HUES64 (cell line): ENCODE results near the gene CNTNAP5.

ENCODE experiments used
- H3K27ac ChIP-seq: 2 replicates; pipeline ENCODE4 v1.7.0; 2013; ENCODE audit warnings: low read depth, low read length, inconsistent platforms
- H3K27me3 ChIP-seq: 2 replicates; pipeline ENCODE4 v1.6.1; 2013; ENCODE audit warnings: mild to moderate bottlenecking, low read length; ENCODE audit not compliant: insufficient read depth
- H3K36me3 ChIP-seq: 2 replicates; pipeline ENCODE4 v1.6.1; 2013; ENCODE audit warnings: mild to moderate bottlenecking, low read length; ENCODE audit not compliant: insufficient read depth
- H3K4me1 ChIP-seq: 2 replicates; pipeline ENCODE4 v1.6.1; 2013; ENCODE audit warnings: mild to moderate bottlenecking, low read length, moderate library complexity; ENCODE audit not compliant: insufficient read depth
- H3K4me3 ChIP-seq: 2 replicates; pipeline ENCODE4 v1.5.1; 2013; ENCODE audit warnings: mild to moderate bottlenecking, low read length, moderate library complexity
- H3K9ac ChIP-seq: 2 replicates; pipeline ENCODE4 v1.6.1; 2013; ENCODE audit warnings: mild to moderate bottlenecking, low read depth, low read length
- H3K9me3 ChIP-seq: 2 replicates; pipeline ENCODE4 v1.6.1; 2013; ENCODE audit warnings: low read depth, low read length; ENCODE audit not compliant: insufficient read depth
- WGBS: fragments of 150-250, 120-280 bp; methylation state at CpG from one replicate; pipeline ENCODE4 v1.1.7; 2013; ENCODE audit warnings: missing lambda C conversion rate; 5-methylcytosine and 5-hydroxymethylcytosine counted together

The CNTNAP5 gene

GRCh38 chr2:124658373-124658772 lies 633.3 kb downstream of the CNTNAP5 start:
- H3K9me3 ChIP-seq, result no peaks in the 10 kb centered on the region
- no peak overlapping the region for H3K4me3 ChIP-seq
- peaks cover 3% of the 10 kb centered on the region; the same call in 1 of the 2 replicates for H3K4me1 ChIP-seq
- no CpG with 5 or more reads among the region's 3 CpGs for WGBS
- H3K36me3 ChIP-seq, result no peaks in the 10 kb centered on the region
- no peak overlapping the region for H3K9ac ChIP-seq
- H3K27ac ChIP-seq, result no peak overlapping the region
- H3K27me3 ChIP-seq, result no peaks in the 10 kb centered on the region

GRCh38 chr2:124661558-124661957 lies 636.5 kb downstream of the CNTNAP5 start:
- no peak overlapping the region for H3K27ac ChIP-seq
- H3K4me1 ChIP-seq, result peaks cover 10% of the 10 kb centered on the region; the same call in 1 of the 2 replicates
- no peaks in the 10 kb centered on the region for H3K27me3 ChIP-seq
- H3K9me3 ChIP-seq, result no peaks in the 10 kb centered on the region
- no peak overlapping the region for H3K9ac ChIP-seq
- H3K36me3 ChIP-seq, result no peaks in the 10 kb centered on the region
- H3K4me3 ChIP-seq, result no peak overlapping the region

- 93% methylated on average over 8 of the region's 9 CpGs for WGBS
- Histone ChIP-seq H3K27me3 (no peaks in the 10 kb centered on the region), H3K36me3 (no peaks in the 10 kb centered on the region), H3K27ac (no peak overlapping the region), H3K9me3 (no peaks in the 10 kb centered on the region), H3K4me1 (peaks cover 15% of the 10 kb centered on the region; the same call in 1 of the 2 replicates), H3K4me3 (no peak overlapping the region), H3K9ac (no peak overlapping the region)
These were observed 638.0 kb downstream of the CNTNAP5 start for GRCh38 chr2:124662946-124663644.

GRCh38 chr2:124663645-124663997 lies 638.5 kb downstream of the CNTNAP5 start:
- no peaks in the 10 kb centered on the region for H3K27me3 ChIP-seq
- H3K4me1 ChIP-seq, result peaks cover 18% of the 10 kb centered on the region; the same call in 1 of the 2 replicates
- H3K9me3 ChIP-seq, result no peaks in the 10 kb centered on the region
- no peak overlapping the region for H3K9ac ChIP-seq
- H3K4me3 ChIP-seq, result no peak overlapping the region
- H3K27ac ChIP-seq, result no peak overlapping the region; the same call in 1 of the 2 replicates
- no peaks in the 10 kb centered on the region for H3K36me3 ChIP-seq

GRCh38 chr2:124664363-124664762 lies 639.3 kb downstream of the CNTNAP5 start:
- H3K27ac ChIP-seq, result no peak overlapping the region
- no peaks in the 10 kb centered on the region for H3K36me3 ChIP-seq
- H3K9ac ChIP-seq, result no peak overlapping the region
- no peak overlapping the region for H3K4me3 ChIP-seq
- H3K9me3 ChIP-seq, result no peaks in the 10 kb centered on the region
- peaks cover 18% of the 10 kb centered on the region; the same call in 1 of the 2 replicates for H3K4me1 ChIP-seq
- H3K27me3 ChIP-seq, result no peaks in the 10 kb centered on the region
- WGBS, result 88% methylated on average over 5 of the region's 5 CpGs

- Histone ChIP-seq H3K36me3 (no peaks in the 10 kb centered on the region), H3K9ac (no peak overlapping the region), H3K4me1 (peaks cover 18% of the 10 kb centered on the region; the same call in 1 of the 2 replicates), H3K4me3 (no peak overlapping the region), H3K27ac (no peak overlapping the region), H3K27me3 (no peaks in the 10 kb centered on the region), H3K9me3 (no peaks in the 10 kb centered on the region)
- 92% methylated on average over 2 of the region's 2 CpGs for WGBS
These were observed 641.9 kb downstream of the CNTNAP5 start for GRCh38 chr2:124666976-124667375.

GRCh38 chr2:124668161-124668560 lies 643.1 kb downstream of the CNTNAP5 start:
- no peaks in the 10 kb centered on the region for H3K36me3 ChIP-seq
- no peak overlapping the region for H3K4me3 ChIP-seq
- no peaks in the 10 kb centered on the region for H3K27me3 ChIP-seq
- H3K27ac ChIP-seq, result no peak overlapping the region
- H3K4me1 ChIP-seq, result peaks cover 17% of the 10 kb centered on the region; the same call in 1 of the 2 replicates
- no peaks in the 10 kb centered on the region for H3K9me3 ChIP-seq
- no peak overlapping the region for H3K9ac ChIP-seq
- 55% methylated on average over 2 of the region's 2 CpGs for WGBS

GRCh38 chr2:124670187-124670586 lies 645.1 kb downstream of the CNTNAP5 start:
- H3K9me3 ChIP-seq, result no peaks in the 10 kb centered on the region
- no peak overlapping the region for H3K27ac ChIP-seq
- H3K36me3 ChIP-seq, result no peaks in the 10 kb centered on the region
- no peak overlapping the region for H3K9ac ChIP-seq
- no peak overlapping the region for H3K4me3 ChIP-seq
- 0 out of 2 replicates have a peak, but pooled peaks cover 8% of the 10 kb centered on the region for H3K4me1 ChIP-seq
- H3K27me3 ChIP-seq, result no peaks in the 10 kb centered on the region

GRCh38 chr2:124678043-124678442 lies 653.0 kb downstream of the CNTNAP5 start:
- H3K4me3 ChIP-seq, result no peak overlapping the region
- no peaks in the 10 kb centered on the region for H3K4me1 ChIP-seq
- no peak overlapping the region for H3K27ac ChIP-seq
- H3K9me3 ChIP-seq, result 0 out of 2 replicates have a peak, but pooled peaks cover 5% of the 10 kb centered on the region
- no peak overlapping the region for H3K9ac ChIP-seq
- no peaks in the 10 kb centered on the region for H3K27me3 ChIP-seq
- 90% methylated on average over 2 of the region's 2 CpGs for WGBS
- H3K36me3 ChIP-seq, result no peaks in the 10 kb centered on the region

- no peaks in the 10 kb centered on the region for H3K27me3 ChIP-seq
- H3K9me3 ChIP-seq, result no peaks in the 10 kb centered on the region
- H3K27ac ChIP-seq, result no peak overlapping the region
- H3K4me3 ChIP-seq, result no peak overlapping the region
- H3K36me3 ChIP-seq, result no peaks in the 10 kb centered on the region
- H3K4me1 ChIP-seq, result no peaks in the 10 kb centered on the region
- H3K9ac ChIP-seq, result no peak overlapping the region
- WGBS, result 96% methylated on average over 6 of the region's 6 CpGs
These were observed 658.7 kb downstream of the CNTNAP5 start for GRCh38 chr2:124683536-124684428.

GRCh38 chr2:124689348-124689747 lies 664.3 kb downstream of the CNTNAP5 start:
- H3K36me3 ChIP-seq, result no peaks in the 10 kb centered on the region
- H3K9ac ChIP-seq, result no peak overlapping the region
- H3K4me3 ChIP-seq, result no peak overlapping the region
- H3K27ac ChIP-seq, result no peak overlapping the region
- H3K4me1 ChIP-seq, result no peaks in the 10 kb centered on the region
- WGBS, result 97% methylated on average over 3 of the region's 3 CpGs
- no peaks in the 10 kb centered on the region for H3K27me3 ChIP-seq
- H3K9me3 ChIP-seq, result 0 out of 2 replicates have a peak, but pooled peaks cover 3% of the 10 kb centered on the region
